ENCODE measurements around the gene PYGM. TPM values are rescaled to one million over a fixed set of nuclear protein-coding genes. Genes with fewer than 3 reads are reported as not detected.

Gene PYGM
- total RNA-seq, 1 donor from 2014 or later = 2.0 TPM

- DNase-seq = peak; percentile 55
- Histone ChIP-seq H3K9me3 (no peaks in the 10 kb centered on the region), H3K27ac (no peak overlapping the region), H3K4me3 (no peak overlapping the region), H3K4me1 (no peaks in the 10 kb centered on the region), H3K36me3 (no peaks in the 10 kb centered on the region), H3K27me3 (no peaks in the 10 kb centered on the region)
- ATAC-seq = no peak
- intact Hi-C loops (cut with DNase I) = no loop called here
- TF ChIP-seq, protein P1, sequence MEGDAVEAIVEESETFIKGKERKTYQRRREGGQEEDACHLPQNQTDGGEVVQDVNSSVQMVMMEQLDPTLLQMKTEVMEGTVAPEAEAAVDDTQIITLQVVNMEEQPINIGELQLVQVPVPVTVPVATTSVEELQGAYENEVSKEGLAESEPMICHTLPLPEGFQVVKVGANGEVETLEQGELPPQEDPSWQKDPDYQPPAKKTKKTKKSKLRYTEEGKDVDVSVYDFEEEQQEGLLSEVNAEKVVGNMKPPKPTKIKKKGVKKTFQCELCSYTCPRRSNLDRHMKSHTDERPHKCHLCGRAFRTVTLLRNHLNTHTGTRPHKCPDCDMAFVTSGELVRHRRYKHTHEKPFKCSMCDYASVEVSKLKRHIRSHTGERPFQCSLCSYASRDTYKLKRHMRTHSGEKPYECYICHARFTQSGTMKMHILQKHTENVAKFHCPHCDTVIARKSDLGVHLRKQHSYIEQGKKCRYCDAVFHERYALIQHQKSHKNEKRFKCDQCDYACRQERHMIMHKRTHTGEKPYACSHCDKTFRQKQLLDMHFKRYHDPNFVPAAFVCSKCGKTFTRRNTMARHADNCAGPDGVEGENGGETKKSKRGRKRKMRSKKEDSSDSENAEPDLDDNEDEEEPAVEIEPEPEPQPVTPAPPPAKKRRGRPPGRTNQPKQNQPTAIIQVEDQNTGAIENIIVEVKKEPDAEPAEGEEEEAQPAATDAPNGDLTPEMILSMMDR (IDR thresholded peaks at IDR 0.05) = no peak
These were observed 5.5 kb downstream of the PYGM start for GRCh38 chr11:64754124-64754918.

- Histone ChIP-seq H3K4me3 (no peak overlapping the region), H3K27ac (no peak overlapping the region), H3K36me3 (no peaks in the 10 kb centered on the region), H3K4me1 (no peaks in the 10 kb centered on the region), H3K9me3 (no peaks in the 10 kb centered on the region), H3K27me3 (no peaks in the 10 kb centered on the region)
- ATAC-seq (no peak), DNase-seq (peak; percentile 63)
- TF ChIP-seq, protein P1 (IDR thresholded peaks at IDR 0.05) = no peak
- intact Hi-C loops (cut with DNase I) = no loop called here
These were observed 6.2 kb downstream of the PYGM start for GRCh38 chr11:64753380-64754123.

- Histone ChIP-seq H3K27me3 (no peaks in the 10 kb centered on the region), H3K27ac (no peak overlapping the region), H3K36me3 (no peaks in the 10 kb centered on the region), H3K4me3 (no peak overlapping the region), H3K4me1 (no peaks in the 10 kb centered on the region), H3K9me3 (no peaks in the 10 kb centered on the region)
- intact Hi-C loops (cut with DNase I) = no loop called here
- DNase-seq = no peak
- TF ChIP-seq, protein P1 (IDR thresholded peaks at IDR 0.05) = no peak
- ATAC-seq = no peak
These were observed 6.8 kb downstream of the PYGM start for GRCh38 chr11:64753019-64753379.

DNA sequence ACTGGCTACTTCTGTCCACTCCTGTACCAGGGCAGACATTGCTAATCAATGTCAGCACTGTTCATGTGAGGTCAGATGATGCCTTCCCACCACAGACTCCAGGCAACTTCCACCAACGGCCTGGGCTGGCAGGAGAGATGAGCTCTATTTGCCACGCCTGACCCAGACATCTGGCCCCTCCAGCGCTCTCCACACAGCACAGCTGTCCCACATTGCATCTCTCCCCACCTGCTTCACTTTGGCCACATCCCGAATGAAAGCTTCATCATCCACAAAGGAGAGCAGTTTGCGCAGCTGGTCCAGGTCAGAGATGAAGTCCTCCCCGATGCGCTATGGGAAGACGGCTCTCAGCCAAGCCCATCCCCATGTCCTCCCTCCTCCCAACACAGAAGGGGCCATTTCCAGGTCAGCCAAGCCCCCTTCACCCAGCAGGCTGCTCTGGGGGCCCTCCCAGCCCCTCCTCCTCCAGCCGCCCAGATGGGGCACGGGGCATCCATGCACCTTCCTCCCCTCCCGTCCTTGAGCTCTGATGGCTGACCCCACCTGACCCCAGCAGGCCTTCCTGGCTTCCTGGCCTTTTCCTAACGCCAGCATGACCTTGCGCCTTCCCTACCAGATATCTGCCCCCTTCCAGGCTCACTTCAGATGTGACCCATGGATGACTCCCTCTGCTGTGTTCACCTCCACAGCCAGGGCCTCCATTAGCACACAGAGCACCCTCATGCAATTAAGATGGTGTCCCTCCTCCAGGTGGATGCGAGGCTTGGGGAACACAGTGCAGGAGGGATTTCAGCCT is 7.4 kb downstream of the PYGM start:
- Histone ChIP-seq H3K4me1 (no peaks in the 10 kb centered on the region), H3K4me3 (no peak overlapping the region), H3K36me3 (no peaks in the 10 kb centered on the region), H3K27ac (no peak overlapping the region), H3K27me3 (no peaks in the 10 kb centered on the region), H3K9me3 (no peaks in the 10 kb centered on the region)
- ATAC-seq (no peak), DNase-seq (peak; percentile 53)
- TF ChIP-seq, protein P1 (IDR thresholded peaks at IDR 0.05) = no peak
- intact Hi-C loops (cut with DNase I) = no loop called here

DNA sequence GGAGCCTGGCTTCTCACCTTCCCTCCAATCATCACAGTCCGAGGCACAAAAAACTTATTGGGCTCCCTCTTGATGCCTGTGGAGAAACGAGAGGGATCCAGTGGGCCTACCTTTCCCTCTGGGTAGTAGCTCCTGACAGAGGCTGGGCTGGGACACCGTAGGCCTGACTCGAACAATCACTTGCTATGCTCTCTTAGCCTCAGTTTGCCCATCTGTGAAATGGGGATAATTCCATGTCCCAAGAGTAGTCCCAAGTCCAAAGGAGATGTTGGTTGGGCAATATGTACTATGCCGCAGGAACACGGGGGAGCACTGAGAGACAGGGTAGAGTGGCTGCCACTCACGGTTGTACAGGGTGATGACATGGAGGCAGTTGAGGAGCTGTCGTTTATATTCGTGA is 8.2 kb downstream of the PYGM start:
- ATAC-seq = no peak
- Histone ChIP-seq H3K36me3 (no peaks in the 10 kb centered on the region), H3K4me1 (no peaks in the 10 kb centered on the region), H3K27ac (no peak overlapping the region), H3K27me3 (no peaks in the 10 kb centered on the region), H3K4me3 (no peak overlapping the region), H3K9me3 (no peaks in the 10 kb centered on the region)
- intact Hi-C loops (cut with DNase I) = no loop called here
- TF ChIP-seq, protein P1 (IDR thresholded peaks at IDR 0.05) = no peak
- DNase-seq = no peak

All from upper lobe of right lung (tissue), 1 donor.